ENCODE results near the gene PBLD.

Gene PBLD

DNA sequence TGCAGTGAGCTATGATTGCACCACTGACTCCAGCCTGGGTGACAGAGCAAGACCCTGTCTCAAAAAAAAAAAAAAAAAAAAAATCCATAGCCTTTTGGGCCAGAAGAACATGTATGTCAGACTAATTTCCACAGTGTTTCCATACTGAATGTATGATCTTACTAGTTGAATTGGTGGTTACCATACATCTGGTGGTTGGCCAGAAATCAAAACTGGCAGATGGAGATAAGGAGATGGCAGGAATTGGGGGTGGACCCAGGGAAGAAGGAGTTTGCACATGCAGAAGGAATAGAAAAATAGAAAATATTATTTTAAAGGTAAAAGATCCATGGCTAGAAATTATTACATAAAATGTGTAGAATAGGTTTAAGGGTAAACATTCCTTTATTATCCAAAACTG is 97.1 kb downstream of the PBLD start:
- no peak overlapping the region for H2AFZ ChIP-seq (ENCODE audit: low read length)
- no peak overlapping the region for H3K9ac ChIP-seq (ENCODE audit: low read length)
- H3K79me2 ChIP-seq (ENCODE audit: insufficient read depth, low read length): no peaks in the 10 kb centered on the region
- no peak overlapping the region for H3K27ac ChIP-seq (ENCODE audit: low read depth, low read length, poor library complexity, severe bottlenecking)
- no peaks in the 10 kb centered on the region for H3K36me3 ChIP-seq (ENCODE audit: insufficient read depth, low read length)
- no peaks in the 10 kb centered on the region for H3K9me2 ChIP-seq (ENCODE audit: low read depth, low read length)
- peaks cover 34% of the 10 kb centered on the region for H3K4me1 ChIP-seq (ENCODE audit: insufficient read depth, low read length, severe bottlenecking)
- H4K20me1 ChIP-seq (ENCODE audit: insufficient read depth, low read length): no peaks in the 10 kb centered on the region
- H3K4me2 ChIP-seq (ENCODE audit: low read length): no peak overlapping the region
- TF ChIP-seq EZH2 (IDR thresholded peaks at IDR 0.05; ENCODE audit: borderline replicate concordance, low read length): no peak
- TF ChIP-seq, protein P1, sequence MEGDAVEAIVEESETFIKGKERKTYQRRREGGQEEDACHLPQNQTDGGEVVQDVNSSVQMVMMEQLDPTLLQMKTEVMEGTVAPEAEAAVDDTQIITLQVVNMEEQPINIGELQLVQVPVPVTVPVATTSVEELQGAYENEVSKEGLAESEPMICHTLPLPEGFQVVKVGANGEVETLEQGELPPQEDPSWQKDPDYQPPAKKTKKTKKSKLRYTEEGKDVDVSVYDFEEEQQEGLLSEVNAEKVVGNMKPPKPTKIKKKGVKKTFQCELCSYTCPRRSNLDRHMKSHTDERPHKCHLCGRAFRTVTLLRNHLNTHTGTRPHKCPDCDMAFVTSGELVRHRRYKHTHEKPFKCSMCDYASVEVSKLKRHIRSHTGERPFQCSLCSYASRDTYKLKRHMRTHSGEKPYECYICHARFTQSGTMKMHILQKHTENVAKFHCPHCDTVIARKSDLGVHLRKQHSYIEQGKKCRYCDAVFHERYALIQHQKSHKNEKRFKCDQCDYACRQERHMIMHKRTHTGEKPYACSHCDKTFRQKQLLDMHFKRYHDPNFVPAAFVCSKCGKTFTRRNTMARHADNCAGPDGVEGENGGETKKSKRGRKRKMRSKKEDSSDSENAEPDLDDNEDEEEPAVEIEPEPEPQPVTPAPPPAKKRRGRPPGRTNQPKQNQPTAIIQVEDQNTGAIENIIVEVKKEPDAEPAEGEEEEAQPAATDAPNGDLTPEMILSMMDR (IDR thresholded peaks at IDR 0.05; ENCODE audit: low read length): no peak
- H3F3A ChIP-seq (ENCODE audit: insufficient read depth, low read length): no peaks in the 10 kb centered on the region
- H3K9me3 ChIP-seq (ENCODE audit: low read length): no peaks in the 10 kb centered on the region
- no peak overlapping the region for H3K4me3 ChIP-seq (ENCODE audit: low read depth, low read length, poor library complexity, severe bottlenecking)
- H3K27me3 ChIP-seq (ENCODE audit: insufficient read depth, low read length): no peaks in the 10 kb centered on the region

DNA sequence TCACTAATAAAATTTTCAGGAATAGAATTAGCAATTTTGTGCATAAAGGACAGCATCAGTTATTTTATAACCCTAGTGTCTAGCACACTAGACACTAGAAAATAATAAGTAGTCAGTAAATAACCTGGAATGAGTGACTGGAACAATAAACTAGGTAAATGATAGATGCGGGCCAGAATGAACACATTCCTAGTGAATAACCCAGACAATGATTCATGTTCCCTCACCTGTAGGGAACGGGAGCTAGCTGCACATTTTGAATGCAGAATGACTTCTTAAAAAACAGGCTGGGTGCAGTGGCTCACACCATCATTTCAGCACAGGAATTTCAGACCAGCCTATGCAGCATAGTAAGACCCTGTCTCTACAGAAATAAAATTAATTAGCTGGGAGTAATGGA is 97.6 kb downstream of the PBLD start:
- H3K36me3 ChIP-seq (ENCODE audit: insufficient read depth, low read length): no peaks in the 10 kb centered on the region
- no peak overlapping the region for H3K9ac ChIP-seq (ENCODE audit: low read length)
- no peaks in the 10 kb centered on the region for H3K79me2 ChIP-seq (ENCODE audit: insufficient read depth, low read length)
- no peak overlapping the region for H3K4me2 ChIP-seq (ENCODE audit: low read length)
- no peaks in the 10 kb centered on the region for H3K9me2 ChIP-seq (ENCODE audit: low read depth, low read length)
- peaks cover 38% of the 10 kb centered on the region for H3K4me1 ChIP-seq (ENCODE audit: insufficient read depth, low read length, severe bottlenecking)
- no peaks in the 10 kb centered on the region for H3K9me3 ChIP-seq (ENCODE audit: low read length)
- no peak overlapping the region for H2AFZ ChIP-seq (ENCODE audit: low read length)
- no peak overlapping the region for H3K4me3 ChIP-seq (ENCODE audit: low read depth, low read length, poor library complexity, severe bottlenecking)
- no peaks in the 10 kb centered on the region for H3K27me3 ChIP-seq (ENCODE audit: insufficient read depth, low read length)
- no peak overlapping the region for H3K27ac ChIP-seq (ENCODE audit: low read depth, low read length, poor library complexity, severe bottlenecking)
- no peaks in the 10 kb centered on the region for H3F3A ChIP-seq (ENCODE audit: insufficient read depth, low read length)
- TF ChIP-seq EZH2 (IDR thresholded peaks at IDR 0.05; ENCODE audit: borderline replicate concordance, low read length): no peak
- TF ChIP-seq, protein P1 (IDR thresholded peaks at IDR 0.05; ENCODE audit: low read length): no peak
- H4K20me1 ChIP-seq (ENCODE audit: insufficient read depth, low read length): no peaks in the 10 kb centered on the region

DNA sequence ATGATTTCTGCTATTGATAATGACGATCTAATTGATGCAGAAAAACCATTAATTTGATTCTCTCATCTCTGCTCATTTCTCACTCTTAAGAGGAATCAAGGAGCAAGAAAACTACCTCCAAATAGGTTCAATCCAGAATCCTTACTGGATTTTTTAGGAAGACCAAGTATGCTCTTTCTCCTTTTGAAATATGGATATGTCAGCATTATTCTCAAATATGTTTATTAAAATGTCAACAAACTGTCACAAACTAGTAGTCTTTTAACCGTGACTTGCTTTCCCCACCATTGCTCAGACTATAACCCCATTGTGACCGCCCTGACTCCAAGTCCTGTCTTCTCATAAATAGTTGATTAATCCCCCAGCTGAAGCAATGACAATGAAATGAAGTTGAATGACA is 99.7 kb downstream of the PBLD start:
- H4K20me1 ChIP-seq (ENCODE audit: insufficient read depth, low read length): no peaks in the 10 kb centered on the region
- no peak for TF ChIP-seq EZH2 (IDR thresholded peaks at IDR 0.05; ENCODE audit: borderline replicate concordance, low read length)
- TF ChIP-seq, protein P1 (IDR thresholded peaks at IDR 0.05; ENCODE audit: low read length): no peak
- no peaks in the 10 kb centered on the region for H3K36me3 ChIP-seq (ENCODE audit: insufficient read depth, low read length)
- H3K9me3 ChIP-seq (ENCODE audit: low read length): no peaks in the 10 kb centered on the region
- H3K9ac ChIP-seq (ENCODE audit: low read length): no peak overlapping the region
- no peak overlapping the region for H3K4me2 ChIP-seq (ENCODE audit: low read length)
- H3K9me2 ChIP-seq (ENCODE audit: low read depth, low read length): no peaks in the 10 kb centered on the region
- peaks cover 39% of the 10 kb centered on the region for H3K4me1 ChIP-seq (ENCODE audit: insufficient read depth, low read length, severe bottlenecking)
- no peaks in the 10 kb centered on the region for H3K79me2 ChIP-seq (ENCODE audit: insufficient read depth, low read length)
- no peaks in the 10 kb centered on the region for H3K27me3 ChIP-seq (ENCODE audit: insufficient read depth, low read length)
- no peak overlapping the region for H2AFZ ChIP-seq (ENCODE audit: low read length)
- H3F3A ChIP-seq (ENCODE audit: insufficient read depth, low read length): no peaks in the 10 kb centered on the region
- no peak overlapping the region for H3K4me3 ChIP-seq (ENCODE audit: low read depth, low read length, poor library complexity, severe bottlenecking)
- no peak overlapping the region for H3K27ac ChIP-seq (ENCODE audit: low read depth, low read length, poor library complexity, severe bottlenecking)
